Thyroid gland (tissue), 4 donors: ENCODE data around the gene ANKRD34A. TPM values are rescaled to one million over a fixed set of nuclear protein-coding genes. Genes with fewer than 3 reads are reported as not detected.

Experiments
- DNase-seq, 2 donors: peaks; one replicate each; pipeline ENCODE4 v3.0.0-alpha.2; 2019
- H3K27ac ChIP-seq, 3 donors: fragments of 200-600 bp; sonication (generic); 1 replicate in 2 of 3; 2 replicates in 1 of 3; pipeline ENCODE4 v1.5.1; 2016 to 2019; ENCODE audit warnings: mild to moderate bottlenecking in 1 of 3, moderate library complexity in 1 of 3
- H3K27me3 ChIP-seq: fragments of 200-600 bp; sonication (generic); one replicate; pipeline ENCODE4 v1.5.1; 2019
- H3K36me3 ChIP-seq, 2 donors: fragments of 200-600 bp; sonication (generic); one replicate each; pipeline ENCODE4 v1.5.1; 2016 to 2019
- H3K4me1 ChIP-seq, 2 donors: fragments of 200-600 bp; sonication (generic); one replicate each; pipeline ENCODE4 v1.5.1; 2017 to 2019
- H3K4me3 ChIP-seq, 3 donors: fragments of 200-600 bp; sonication (generic); replicated peaks in 1 of 3; 1 replicate in 2 of 3; 2 replicates in 1 of 3; pipeline ENCODE4 v1.5.1; 2016; ENCODE audit warnings: mild to moderate bottlenecking in 1 of 3
- H3K9me3 ChIP-seq: fragments of 200-600 bp; sonication (generic); one replicate; pipeline ENCODE4 v1.5.1; 2017
- POLR2A ChIP-seq, 2 donors: fragments of 450-650 bp; IDR thresholded peaks; one replicate each; pipeline ENCODE4 v1.6.1; 2017; ENCODE audit warnings: antibody characterized with exemption in 2 of 2, mild to moderate bottlenecking in 2 of 2, moderate library complexity in 1 of 2
- WGBS, 2 donors: methylation state at CpG; one replicate each; pipeline ENCODE4 v1.1.5; 2017; 5-methylcytosine and 5-hydroxymethylcytosine counted together
- intact Hi-C: fragments of 100-400 bp; cut with DNase I; formaldehyde crosslinking; loops from one replicate; pipeline ENCODE4 v1.15.1; 2023
- total RNA-seq, 4 donors: library from RNA; depleted of rRNA; stranded (reverse); fragments of >200 nt; gene quantifications; one replicate each; pipeline ENCODE4 v1.2.3, GENCODE V29; 2016
- TF ChIP-seq, protein P1 (sequence below), 6 experiments: fragments of 200-600 bp in 3 of 6; fragments of 450-650 bp in 3 of 6; sonication (generic) in 3 of 6; IDR thresholded peaks; one replicate each; pipeline ENCODE4 v1.5.1; 2016 to 2019; ENCODE audit warnings: antibody characterized with exemption in 6 of 6, mild to moderate bottlenecking in 2 of 6, inconsistent platforms in 1 of 6, moderate library complexity in 1 of 6

ANKRD34A gene
- total RNA-seq, 4 donors from 2014 or later = 0.13 to 2.0 (median 0.97) TPM

- intact Hi-C loops = no loop called here
- H3K27me3 ChIP-seq = no peaks in the 10 kb centered on the region
- peaks cover 40 to 44% of the 10 kb centered on the region in 2 donors for H3K36me3 ChIP-seq
- H3K4me3 ChIP-seq = peak overlapping the region in 1 of 3 donors; percentile 82
- peak in 1 of 2 donors; percentile 31 for TF ChIP-seq POLR2A (IDR thresholded peaks at IDR 0.05)
- TF ChIP-seq, protein P1, sequence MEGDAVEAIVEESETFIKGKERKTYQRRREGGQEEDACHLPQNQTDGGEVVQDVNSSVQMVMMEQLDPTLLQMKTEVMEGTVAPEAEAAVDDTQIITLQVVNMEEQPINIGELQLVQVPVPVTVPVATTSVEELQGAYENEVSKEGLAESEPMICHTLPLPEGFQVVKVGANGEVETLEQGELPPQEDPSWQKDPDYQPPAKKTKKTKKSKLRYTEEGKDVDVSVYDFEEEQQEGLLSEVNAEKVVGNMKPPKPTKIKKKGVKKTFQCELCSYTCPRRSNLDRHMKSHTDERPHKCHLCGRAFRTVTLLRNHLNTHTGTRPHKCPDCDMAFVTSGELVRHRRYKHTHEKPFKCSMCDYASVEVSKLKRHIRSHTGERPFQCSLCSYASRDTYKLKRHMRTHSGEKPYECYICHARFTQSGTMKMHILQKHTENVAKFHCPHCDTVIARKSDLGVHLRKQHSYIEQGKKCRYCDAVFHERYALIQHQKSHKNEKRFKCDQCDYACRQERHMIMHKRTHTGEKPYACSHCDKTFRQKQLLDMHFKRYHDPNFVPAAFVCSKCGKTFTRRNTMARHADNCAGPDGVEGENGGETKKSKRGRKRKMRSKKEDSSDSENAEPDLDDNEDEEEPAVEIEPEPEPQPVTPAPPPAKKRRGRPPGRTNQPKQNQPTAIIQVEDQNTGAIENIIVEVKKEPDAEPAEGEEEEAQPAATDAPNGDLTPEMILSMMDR (IDR thresholded peaks at IDR 0.05) = no peak
- peak overlapping the region; percentile 94 to 96 (median 95) for H3K27ac ChIP-seq
- DNase-seq = peak in 1 of 2 donors; percentile 4
- no peaks in the 10 kb centered on the region for H3K9me3 ChIP-seq
- H3K4me1 ChIP-seq = peaks cover 18 to 30% of the 10 kb centered on the region in 2 donors
- WGBS, 2 donors = 58 to 69% methylated on average over 10 of the region's 10 CpGs
Observed at GRCh38 chr1:145991735-145992412, 27.5 kb upstream of the ANKRD34A start.

DNA sequence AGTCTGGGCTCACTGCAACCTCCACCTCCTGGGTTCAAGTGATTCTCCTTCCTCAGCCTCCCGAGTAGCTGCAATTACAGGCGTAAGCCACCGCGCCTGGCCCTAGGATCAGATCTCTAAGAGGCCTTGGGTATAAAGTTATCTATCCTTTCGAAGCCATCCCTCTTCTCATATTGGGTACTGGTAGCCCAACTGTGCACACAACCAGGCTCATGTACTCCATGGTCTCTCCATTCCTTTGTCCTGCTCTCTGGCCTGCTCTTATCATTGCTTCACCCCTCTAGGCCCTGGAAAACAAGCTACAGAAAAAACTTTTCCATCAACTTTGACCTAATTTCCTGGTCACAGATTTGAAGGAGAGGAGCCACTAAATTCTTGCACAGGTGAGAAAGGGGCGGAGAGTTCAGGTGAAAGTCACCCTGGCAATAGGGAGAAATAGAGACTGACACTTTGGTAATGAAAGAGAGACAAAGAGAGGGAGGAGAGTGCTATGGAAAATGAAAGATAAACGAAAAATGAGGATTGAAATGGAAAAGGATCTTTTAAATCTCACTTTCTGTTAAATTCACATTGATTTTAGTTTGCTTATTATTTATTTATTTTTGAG is 26.0 kb upstream of the ANKRD34A start:
- peaks cover 36% of the 10 kb centered on the region in 2 donors for H3K36me3 ChIP-seq

GRCh38 chr1:145988773-145989172 is 24.4 kb upstream of the ANKRD34A start:
- H3K36me3 ChIP-seq = peaks cover 20% of the 10 kb centered on the region in 2 donors
- 51 to 63% methylated on average over 5 of the region's 5 CpGs for WGBS, 2 donors
- H3K9me3 ChIP-seq = no peaks in the 10 kb centered on the region
- H3K4me3 ChIP-seq = no peak overlapping the region
- no peak for TF ChIP-seq POLR2A (IDR thresholded peaks at IDR 0.05)
- TF ChIP-seq, protein P1 (IDR thresholded peaks at IDR 0.05) = no peak
- peak; percentile 27 to 39 for DNase-seq
- H3K27me3 ChIP-seq = no peaks in the 10 kb centered on the region
- intact Hi-C loops = no loop called here
- peak overlapping the region; percentile 47 to 96 (median 94) for H3K27ac ChIP-seq
- H3K4me1 ChIP-seq = peaks cover 29 to 59% of the 10 kb centered on the region in 2 donors

More for the DNA sequence above, 26.0 kb upstream of the ANKRD34A start:
- H3K27me3 ChIP-seq = no peaks in the 10 kb centered on the region
- WGBS, 2 donors = 85 to 90% methylated on average over 7 of the region's 7 CpGs
- peaks cover 21 to 43% of the 10 kb centered on the region in 2 donors for H3K4me1 ChIP-seq
- TF ChIP-seq POLR2A (IDR thresholded peaks at IDR 0.05) = peak in 1 of 2 donors; percentile 69
- TF ChIP-seq, protein P1 (IDR thresholded peaks at IDR 0.05) = no peak
- intact Hi-C loops = no loop called here
- H3K4me3 ChIP-seq = no peak overlapping the region
- H3K27ac ChIP-seq = peak overlapping the region; percentile 94 to 96 (median 95)
- H3K9me3 ChIP-seq = no peaks in the 10 kb centered on the region
- peak; percentile 59 to 64 for DNase-seq

- intact Hi-C loops = no loop called here
- no peak for DNase-seq
- WGBS, 2 donors = 96 to 97% methylated on average over 1 of the region's 1 CpG
- Histone ChIP-seq H3K27ac (peak overlapping the region; percentile 47 to 96 (median 94)), H3K36me3 (peaks cover 11 to 12% of the 10 kb centered on the region in 2 donors), H3K9me3 (no peaks in the 10 kb centered on the region), H3K4me1 (peaks cover 38 to 68% of the 10 kb centered on the region in 2 donors), H3K4me3 (no peak overlapping the region), H3K27me3 (no peaks in the 10 kb centered on the region)
- TF ChIP-seq POLR2A (IDR thresholded peaks at IDR 0.05) = no peak
- TF ChIP-seq, protein P1 (IDR thresholded peaks at IDR 0.05) = no peak
Observed at GRCh38 chr1:145987926-145988325, 23.6 kb upstream of the ANKRD34A start.

DNA sequence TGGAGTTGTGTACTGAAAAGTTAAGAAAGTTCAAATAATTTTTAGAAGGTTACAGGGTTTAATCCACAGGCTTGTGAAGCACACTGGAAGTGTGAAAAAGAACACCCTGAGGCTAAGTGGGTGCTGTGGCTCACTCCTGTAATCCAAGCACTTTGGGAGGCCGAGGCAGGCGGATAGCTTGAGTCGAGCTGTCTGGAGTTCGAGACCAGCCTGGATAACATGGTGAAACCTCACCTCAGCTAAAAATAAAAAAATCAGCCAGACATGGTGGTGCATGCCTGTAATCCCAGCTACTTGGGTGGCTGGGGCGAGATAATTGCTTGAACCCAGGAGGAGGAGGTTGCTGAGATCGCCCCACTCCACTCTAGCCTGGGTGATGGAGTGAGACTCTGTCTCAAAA is 22.2 kb upstream of the ANKRD34A start:
- DNase-seq = peak in 1 of 2 donors; percentile 1
- no peak overlapping the region for H3K4me3 ChIP-seq
- H3K9me3 ChIP-seq = no peaks in the 10 kb centered on the region
- intact Hi-C loops = no loop called here
- no peak for TF ChIP-seq POLR2A (IDR thresholded peaks at IDR 0.05)
- TF ChIP-seq, protein P1 (IDR thresholded peaks at IDR 0.05) = no peak
- peaks cover 38 to 81% of the 10 kb centered on the region in 2 donors for H3K4me1 ChIP-seq
- no peaks in the 10 kb centered on the region for H3K27me3 ChIP-seq
- 98% methylated on average over 6 of the region's 6 CpGs for WGBS, 2 donors
- H3K36me3 ChIP-seq = no peaks in the 10 kb centered on the region
- peak overlapping the region; percentile 71 to 98 (median 96) for H3K27ac ChIP-seq
